ENCODE measurements around the gene DACH1.
"Not testable (repeated sequence)": the region's sequence is repeated elsewhere in the genome, so short reads cannot be mapped to it uniquely, and the experiment has no call there.

The DACH1 gene

GRCh38 chr13:71827241-71827640, 39.8 kb downstream of the DACH1 start:
- no peak for DNase-seq

DNA sequence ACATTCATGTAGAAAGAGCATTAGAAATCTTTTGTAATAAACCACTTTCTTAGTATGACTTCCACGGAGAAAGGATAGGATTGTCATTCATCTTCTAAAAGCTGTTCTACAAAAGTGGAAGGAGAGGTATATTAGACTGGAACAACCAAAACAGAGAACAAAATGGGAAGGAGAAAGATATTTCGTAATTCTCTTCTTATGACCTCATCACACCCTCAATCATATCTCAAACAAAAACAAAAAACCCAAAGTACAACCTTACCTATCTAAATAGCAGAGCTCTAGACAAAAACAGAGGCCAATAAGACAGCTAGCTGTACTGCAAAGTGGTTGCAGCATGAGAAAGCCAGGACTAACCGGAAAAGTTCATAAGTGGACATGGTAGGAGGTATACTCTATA, 46.3 kb downstream of the DACH1 start:
- no peak for DNase-seq

GRCh38 chr13:71817335-71817734, 49.7 kb downstream of the DACH1 start:
- DNase-seq, result no peak

DNA sequence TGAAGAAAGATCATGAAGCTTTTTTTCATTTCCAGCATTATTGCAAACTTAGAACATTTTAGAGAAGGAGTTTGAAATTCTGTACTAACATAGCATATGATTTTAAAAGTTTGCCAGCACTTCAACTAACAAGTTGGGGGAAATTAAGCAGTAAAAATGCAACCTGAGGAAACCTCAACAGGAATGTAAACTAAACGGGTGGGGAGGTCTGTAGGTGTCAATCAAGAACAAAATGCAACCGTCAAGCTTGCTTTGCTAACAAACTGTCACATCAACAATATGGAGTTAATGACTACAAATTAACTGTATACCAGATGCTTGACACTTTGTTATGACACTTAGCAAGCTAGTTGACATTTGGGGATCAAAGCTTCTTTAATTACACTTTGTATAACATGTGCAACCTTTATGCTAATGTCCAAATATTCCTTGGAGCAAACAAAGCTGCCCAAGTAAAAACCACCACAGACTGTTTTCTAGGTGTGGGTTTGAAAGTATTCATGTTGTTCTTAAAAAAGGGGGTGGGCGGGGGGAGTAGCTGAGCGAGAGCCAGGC, 52.1 kb downstream of the DACH1 start:
- DNase-seq, result no peak

DNA sequence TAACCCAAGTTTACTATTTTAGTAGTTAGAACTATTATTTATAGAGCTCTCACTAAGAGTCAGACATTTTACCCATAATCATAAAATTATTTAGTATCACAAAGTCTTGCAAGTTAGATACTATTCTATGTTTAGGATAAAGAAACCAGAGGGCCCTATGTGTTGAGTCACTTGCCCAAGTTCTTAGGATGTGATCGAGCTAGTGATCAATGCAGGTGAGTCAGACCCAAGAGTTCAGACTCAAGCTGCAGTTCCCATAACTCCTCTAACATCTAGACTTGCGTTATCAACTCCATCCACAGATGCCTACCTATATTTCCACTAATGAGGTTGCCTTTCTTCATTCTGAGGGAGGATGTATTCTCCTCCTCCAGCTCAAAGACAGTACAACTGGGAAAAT, 53.8 kb downstream of the DACH1 start:
- DNase-seq, result no peak

DNA sequence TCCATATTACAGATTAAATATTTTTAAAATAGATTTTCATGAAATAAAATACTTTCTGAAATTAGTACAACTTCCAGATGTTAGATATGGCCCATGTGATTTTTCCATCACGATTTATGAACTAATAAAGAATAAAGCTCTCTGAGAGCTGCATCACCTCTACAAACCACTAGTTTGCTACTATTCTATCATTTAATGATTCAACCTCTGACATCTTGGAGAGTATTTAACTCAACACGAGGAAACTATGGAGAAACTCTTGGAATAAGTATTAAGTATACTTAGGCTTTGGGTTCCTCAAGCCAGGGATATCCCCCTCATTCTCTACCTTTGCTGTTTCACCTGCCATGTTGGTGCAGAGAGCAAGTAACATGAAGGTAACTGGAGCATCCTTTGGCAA, 55.7 kb downstream of the DACH1 start:
- DNase-seq, result no peak

GRCh38 chr13:71808708-71809107, 58.3 kb downstream of the DACH1 start:
- no peak for DNase-seq

DNA sequence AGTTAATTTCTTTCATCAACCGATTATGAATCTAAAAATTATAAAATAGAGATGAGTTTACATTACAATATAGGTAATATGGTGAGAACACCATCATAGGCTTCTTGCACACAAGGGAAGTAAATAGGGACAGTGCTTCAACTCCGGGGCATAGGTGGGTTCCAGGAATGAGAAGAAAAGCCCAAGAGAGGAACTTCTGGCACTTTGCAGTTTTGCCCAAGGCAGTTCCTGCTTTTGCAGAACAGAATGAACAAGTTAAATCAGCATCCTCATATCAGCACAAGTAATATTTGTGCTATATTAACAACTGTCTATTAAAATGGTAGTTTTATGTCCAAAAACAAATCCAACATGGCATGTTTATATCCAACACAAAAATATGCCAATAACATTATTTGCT, 60.1 kb downstream of the DACH1 start:
- no peak for DNase-seq

GRCh38 chr13:71803066-71803465, 63.9 kb downstream of the DACH1 start:
- no peak for DNase-seq

DNA sequence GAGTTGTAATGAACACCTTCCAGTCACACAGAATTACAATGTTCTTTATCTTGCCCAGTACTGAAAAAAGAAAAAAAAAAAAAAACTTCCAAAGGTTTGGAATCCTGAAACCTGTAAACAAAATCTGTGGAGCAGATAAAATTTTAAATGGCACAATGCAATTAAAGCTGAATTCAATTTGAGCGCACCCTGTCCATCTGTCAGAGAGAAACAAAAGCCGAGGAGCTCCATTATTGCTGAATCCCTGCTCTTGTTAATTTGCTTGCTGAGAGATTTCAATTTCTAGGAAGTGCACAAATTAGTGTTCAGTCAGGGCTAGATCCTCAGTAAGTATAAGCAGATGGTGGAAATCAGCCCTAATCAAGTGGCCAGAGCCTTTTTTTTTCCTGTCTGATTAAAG, 65.2 kb downstream of the DACH1 start:
- peak; percentile 66 for DNase-seq

DNA sequence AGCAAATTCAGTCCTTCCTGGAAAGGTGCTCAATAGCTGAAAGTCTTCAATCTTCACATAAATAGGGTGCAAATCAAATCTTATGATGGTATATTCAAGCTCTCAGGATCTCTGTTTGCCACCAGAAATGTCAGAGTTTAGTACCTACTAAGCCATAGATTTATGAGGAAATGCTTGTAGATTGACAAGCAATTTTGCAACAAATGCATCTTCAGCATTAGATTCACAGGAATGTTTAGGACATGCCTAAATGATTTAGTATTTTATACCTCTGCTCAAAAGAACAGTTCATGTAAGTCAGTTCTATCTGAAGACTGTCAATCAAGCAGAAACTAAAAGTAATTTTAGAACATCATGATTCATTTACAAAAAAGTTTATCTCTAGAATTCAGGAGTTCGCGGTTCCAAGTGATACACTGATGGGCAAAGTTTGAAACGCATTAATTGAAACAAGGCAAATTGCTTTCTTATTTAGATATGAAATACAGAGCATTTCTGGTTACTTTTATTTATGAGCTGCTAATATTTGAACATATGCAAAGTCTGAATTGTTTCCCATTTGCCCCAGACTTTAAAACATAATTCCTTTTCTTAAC, 65.7 kb downstream of the DACH1 start:
- no peak for DNase-seq

DNA sequence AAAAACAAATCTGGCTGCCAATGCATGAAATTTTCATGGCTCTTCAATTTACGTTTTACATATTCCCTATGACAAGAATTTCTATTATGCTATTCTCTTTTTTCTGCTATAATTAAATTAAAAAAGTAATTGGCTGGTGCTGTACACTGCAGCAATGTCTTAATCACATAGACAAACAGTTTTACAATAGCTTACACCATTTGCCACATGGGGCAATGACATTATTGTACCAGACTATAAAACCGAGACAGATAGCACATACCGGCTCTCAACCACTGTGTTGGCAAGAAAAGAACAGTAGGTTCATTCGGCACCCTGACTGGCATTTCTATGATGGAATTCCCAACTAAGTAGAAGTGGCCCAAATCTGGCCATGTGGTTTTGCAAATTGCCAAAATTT, 67.7 kb downstream of the DACH1 start:
- DNase-seq, result no peak

DNA sequence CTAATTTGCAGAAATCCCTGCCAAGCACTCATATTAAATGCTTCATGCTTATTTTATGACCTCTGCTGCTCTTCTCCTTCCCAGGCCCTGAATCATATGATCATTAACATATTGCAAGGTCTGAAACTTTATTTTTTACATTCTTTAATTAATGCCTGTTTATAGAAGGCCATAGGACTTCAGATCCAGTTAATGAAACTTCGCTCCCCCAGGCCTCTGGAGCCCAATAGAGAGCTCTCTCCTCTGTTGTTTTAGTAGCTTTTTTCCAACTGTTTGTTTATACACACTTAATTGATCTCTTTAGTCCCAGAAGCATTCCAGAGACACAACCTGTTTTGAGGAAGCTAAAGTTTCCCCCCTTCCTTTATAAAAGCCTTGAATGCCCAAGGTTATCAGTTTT, 68.3 kb downstream of the DACH1 start:
- no peak for DNase-seq

DNA sequence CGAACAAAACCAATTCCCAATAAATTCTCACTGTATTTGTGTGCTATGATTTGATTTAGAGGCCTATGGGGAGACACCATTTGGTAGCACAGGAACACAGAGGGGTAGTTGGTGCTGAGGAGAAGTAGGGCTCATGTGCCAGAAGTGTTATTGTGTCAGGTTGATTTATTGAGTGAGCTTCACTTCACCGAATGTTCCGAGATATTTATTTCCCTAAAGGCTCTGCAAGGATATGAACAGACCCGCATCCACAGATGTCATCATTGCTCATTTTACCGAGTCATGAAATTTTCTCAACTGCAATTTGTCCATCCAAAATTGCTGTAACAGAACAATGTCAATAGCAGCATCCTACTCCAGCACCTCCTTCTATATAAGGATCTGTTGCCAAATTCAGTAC, 69.5 kb downstream of the DACH1 start:
- DNase-seq, result no peak

GRCh38 chr13:71789693-71790329, 77.2 kb downstream of the DACH1 start:
- DNase-seq, result no peak

DNA sequence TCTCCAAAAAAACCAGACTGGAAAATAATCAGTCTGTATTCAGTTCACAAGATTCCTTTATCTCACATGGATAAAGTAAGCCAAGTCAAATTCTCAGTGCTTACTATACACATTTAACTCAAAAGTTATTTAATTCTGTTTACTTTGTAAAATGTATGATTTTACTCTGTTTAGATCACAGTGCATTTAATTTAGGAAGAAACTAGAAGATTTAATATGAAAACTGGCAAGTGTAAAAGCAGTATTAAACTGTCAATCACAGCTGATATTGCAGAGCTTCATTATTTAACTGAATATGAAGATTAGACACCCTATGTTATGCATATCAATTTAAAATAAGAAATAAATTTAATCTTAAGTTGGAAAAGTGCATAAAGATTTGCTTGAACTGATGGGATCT, 78.0 kb downstream of the DACH1 start:
- no peak for DNase-seq

- no peak for DNase-seq
Observed at GRCh38 chr13:71787414-71787813, 79.6 kb downstream of the DACH1 start.

DNA sequence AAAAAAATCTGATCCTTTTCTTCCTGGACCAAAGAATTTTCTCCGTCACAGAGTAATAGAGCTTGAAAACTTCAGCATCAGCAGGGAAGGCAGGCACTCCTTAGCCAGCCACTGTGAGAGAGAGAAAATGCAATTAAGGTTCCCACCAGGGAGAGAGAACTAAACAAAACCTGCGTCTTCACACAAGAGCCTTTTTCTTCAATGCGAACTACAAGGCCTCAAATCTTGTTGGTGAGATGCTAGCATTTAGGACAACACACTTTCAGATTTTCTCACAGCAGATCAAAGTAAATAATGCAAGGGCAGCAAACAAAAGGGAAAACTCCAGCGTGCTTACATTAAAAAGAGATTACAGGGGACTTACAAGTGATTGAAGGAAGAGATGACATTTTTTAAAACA, 80.1 kb downstream of the DACH1 start:
- no peak for DNase-seq

DNA sequence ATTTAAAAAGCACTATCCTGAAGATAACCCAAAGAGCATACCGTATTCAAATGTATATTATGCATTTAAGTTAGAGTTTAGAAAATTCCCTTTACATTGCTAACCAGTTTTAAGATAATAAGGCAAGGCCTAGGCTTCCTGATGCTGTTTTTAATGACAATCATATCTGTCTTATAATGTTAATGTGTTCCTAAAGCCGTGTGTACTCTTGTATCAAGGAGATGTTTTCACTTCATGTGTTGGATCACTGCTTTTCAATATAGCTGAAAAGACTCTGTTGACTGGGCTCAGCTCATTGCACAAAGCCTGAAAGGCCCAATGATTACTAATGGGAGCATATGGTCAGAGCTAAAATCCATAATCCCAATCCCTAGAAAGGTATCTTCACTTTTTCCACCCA, 81.6 kb downstream of the DACH1 start:
- no peak for DNase-seq

GRCh38 chr13:71780546-71780945, 86.5 kb downstream of the DACH1 start:
- no peak for DNase-seq

DNA sequence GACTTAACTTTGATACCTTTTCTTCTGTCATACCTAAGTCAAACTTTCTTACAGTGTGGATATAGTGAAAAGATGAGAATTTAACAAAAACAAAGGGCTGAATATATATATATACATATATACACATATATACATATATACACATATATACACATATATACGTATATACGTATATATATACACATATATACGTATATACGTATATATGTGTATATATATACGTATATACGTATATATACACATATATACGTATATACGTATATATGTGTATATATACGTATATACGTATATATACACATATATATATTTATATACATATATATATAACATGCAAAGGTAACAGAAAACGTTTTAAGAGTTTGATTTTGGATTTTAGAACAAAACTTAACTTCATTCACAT, 88.0 kb downstream of the DACH1 start:
- DNase-seq, result not testable (repeated sequence)

- no peak for DNase-seq
Observed at GRCh38 chr13:71775966-71776365, 91.0 kb downstream of the DACH1 start.

DNA sequence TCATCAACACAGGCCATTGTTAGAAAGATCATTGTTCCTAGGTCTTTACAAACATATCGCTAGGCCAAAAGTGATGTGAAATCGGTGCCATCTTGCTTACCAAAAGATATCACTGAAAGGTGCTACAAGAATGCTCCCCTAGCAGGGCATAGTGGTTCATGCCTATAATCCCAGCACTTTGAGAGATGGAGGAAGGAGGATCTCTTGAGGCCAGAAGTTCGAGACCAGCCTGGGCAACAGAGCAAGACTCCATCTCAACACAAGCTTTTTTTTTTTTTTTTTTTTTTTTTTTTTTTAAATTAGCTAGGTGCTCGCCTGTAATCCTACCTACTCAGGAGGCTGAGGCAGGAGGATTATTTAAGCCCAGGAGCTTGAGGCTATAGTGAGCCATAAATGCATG, 92.1 kb downstream of the DACH1 start:
- DNase-seq, result no peak

DNA sequence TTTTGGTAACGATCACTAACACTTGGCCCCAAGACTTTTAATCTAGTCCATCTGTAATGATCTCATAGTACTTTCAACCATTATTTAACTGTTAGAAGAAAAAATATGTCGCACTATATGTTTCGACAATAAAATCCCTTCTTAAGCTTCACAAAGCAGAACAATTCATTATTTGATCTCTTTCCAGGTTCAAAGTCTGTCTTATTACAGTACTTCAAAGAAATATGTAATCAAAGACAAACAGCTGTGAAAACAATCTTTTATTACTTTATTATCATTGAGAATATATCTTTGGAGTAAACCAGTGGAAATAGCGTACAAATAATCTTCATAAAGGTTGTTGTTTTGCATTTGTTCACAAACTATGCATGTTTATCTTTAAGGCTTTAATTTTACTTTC, 93.5 kb downstream of the DACH1 start:
- no peak for DNase-seq

- no peak for DNase-seq
Observed at GRCh38 chr13:71772361-71772760, 94.6 kb downstream of the DACH1 start.
